NCI-H1105 (cell line): ENCODE results near the gene NFIX.

Source experiments
- DNase-seq: peaks from one replicate; lab custom pipeline; 2025; lab: John Stamatoyannopoulos, UW

Gene NFIX

GRCh38 chr19:12990431-12990830 lies 4.8 kb upstream of the NFIX start:
- DNase-seq, result no peak

DNA sequence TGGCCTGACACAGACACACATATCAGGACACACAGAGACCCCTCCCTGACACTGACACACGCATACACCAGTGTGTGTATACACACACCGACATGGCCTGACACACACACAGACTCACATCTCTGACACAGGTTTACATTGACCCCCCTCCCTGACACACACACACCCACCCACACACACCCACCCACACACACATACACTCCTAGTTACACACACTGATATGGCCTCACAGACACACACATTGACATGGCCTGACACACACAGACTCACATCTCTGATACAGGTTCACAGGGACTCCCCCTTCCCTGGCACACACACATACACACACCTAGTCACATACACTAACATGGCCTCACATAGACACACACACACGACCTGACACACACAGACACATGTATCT lies 4.4 kb upstream of the NFIX start:
- no peak for DNase-seq

- DNase-seq, result no peak
Observed at GRCh38 chr19:12991296-12991695, 4.0 kb upstream of the NFIX start.

DNA sequence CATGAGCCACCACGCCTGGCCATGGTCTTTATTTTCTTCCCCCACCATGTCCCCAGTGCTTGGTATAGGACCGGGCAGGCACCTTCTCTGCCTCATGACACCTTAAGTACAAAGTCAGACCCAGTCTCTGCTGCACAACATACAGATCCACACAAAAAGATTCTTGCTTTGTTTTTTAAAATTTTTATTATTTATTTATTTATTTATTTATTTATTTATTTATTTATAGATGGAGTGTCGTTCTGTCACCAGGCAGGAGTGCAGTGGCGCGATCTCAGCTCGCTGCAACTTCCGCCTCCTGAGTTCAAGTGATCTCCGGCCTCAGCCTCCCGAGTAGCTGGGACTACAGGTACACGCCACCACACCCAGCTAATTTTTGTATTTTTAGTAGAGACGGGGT lies 2.5 kb upstream of the NFIX start:
- no peak for DNase-seq

DNA sequence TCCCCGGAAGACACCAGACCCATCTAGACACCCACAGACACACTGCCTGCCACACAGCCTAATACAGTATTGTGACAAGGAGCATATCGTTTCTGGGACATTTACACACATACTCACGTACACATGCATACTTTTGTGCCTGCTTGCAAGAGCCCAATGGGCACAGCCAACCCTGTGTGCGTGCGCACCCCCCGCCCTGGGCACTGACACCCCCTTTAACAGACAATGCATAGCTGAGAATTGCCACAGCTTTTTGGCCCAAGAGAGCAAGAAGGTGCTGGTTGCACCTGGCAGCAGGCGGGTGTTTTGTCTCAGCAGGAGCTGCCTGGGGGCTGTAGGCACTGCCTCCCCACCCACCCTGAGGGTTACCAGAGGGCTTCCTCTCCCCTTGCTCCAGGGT lies 1.7 kb upstream of the NFIX start:
- DNase-seq, result no peak

- no peak for DNase-seq
Observed at GRCh38 chr19:12995596-12996405, 526 bp downstream of the NFIX start.

DNA sequence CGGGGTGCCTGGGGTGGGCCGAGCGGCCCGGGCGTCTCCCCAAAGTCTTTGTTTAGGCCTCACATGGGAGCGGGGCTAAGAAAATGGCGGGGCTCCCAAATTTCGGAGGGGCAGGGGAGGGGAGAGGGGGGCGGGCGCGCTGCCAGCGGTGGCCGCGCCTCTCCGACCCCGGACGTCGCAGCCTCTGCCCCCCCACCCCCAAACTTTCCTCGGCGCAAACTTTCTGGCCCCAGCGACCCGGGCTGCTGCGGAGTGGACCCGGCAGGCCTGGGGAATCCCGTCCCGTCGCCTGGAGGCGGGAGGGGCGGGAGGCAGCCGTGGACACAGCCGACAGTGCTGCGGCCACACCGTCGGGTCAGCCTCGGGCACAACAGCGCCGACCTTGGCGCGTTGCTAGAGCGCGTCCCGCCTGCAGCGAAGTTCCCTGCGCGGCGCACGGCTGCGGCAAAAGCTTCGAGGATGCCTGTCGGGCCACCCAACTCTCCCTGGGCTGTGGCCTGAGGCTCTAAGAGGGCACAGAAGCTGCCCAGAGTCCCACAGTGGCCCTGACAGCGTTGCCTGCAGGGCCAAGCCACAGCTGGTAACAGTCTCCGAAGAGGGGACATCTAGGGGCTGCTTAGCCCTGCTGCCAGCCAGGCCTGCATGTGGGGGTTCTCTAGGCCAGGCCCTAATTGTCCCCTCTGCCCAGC lies 1.3 kb downstream of the NFIX start:
- no peak for DNase-seq

DNA sequence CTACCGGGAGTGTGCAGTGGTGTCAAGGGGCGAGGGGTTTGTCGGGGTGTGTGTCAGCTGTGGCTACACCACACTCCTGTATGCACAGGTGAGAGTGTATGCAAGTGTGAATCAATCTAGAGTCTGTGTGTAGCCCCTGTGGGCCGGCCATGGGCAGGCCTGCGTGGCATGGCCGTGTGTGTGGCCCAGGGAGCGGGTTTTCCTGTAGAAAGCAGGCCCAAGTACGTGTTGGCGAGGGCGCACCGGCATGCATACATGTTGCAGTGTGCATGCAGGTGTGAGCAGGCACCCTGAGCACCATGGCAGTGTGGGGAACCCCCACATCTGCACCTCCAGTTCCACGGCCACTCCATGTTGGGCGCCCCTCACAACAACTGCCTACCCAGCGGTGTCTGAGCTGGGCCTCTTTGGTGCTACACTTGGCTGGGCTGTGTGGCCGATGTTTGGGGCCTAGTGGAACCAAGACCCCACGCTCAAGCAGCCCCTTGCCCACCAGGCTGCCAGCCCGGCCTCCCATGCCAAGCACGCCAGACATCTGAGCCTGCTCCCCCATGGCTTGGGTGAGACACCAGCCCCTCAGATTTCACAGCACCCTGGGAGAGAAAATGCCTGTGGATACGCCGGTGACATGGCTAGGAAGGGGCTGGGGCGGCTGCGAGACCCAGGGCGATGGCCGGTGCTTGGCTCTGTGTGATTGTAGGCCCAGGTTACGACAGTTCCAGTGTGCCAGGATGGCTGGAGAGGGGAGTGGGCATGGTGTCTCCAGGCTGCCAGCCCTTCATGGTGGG lies 2.1 kb downstream of the NFIX start:
- no peak for DNase-seq

- DNase-seq, result no peak
Observed at GRCh38 chr19:12997967-12998940, 3.0 kb downstream of the NFIX start.

- DNase-seq, result no peak
Observed at GRCh38 chr19:13001166-13001501, 5.9 kb downstream of the NFIX start.

DNA sequence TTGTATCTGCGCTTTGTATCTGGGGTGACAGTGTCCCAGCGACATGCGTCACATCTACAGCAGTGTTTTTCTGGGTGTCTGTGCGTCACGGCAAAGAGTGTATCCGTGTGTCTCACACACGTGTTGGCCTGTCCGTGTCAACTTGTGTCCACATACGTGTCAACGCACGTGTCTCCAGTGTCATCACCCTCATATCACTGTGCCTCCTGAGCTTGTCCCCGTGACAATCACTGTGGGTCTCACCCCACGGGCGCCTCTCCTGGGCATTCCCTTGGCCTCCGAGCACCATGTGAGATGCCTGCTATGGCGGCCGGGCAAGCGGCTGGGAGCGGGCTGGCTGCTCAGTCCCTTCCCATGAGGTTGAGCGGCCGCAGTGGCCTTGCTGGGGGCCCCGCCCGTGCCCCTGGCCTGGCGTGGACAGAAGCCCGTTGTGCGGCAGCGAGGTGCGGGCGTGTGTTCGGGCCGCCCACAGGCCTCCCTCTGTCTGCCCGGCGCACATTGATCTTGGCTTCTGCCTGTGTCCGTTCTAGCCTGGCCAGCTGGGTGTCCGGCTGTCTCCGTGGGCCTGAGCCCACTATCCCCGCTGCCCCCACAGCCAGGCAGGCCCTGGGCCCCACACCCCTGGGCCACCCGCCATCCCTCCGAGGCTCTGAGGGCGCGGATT lies 6.4 kb downstream of the NFIX start:
- DNase-seq, result no peak

GRCh38 chr19:13002166-13002898 lies 7.1 kb downstream of the NFIX start:
- no peak for DNase-seq

DNA sequence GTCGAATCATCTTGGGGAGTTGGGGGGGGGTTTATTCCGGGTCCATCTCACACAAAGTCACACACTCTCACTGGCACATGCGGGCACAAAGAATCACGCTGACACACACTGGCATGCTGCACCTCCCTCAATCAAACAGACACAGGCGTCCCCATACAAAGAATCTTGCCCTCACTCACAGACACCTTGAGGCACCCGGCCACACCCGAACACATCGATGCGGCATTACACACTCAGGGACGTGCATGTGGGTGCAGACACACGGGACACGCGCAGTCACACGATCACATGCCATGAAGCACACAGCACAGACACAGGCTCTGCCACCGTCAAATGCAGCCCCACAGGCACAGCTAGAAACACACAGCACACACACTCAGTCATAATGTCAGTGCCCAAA lies 7.8 kb downstream of the NFIX start:
- no peak for DNase-seq

DNA sequence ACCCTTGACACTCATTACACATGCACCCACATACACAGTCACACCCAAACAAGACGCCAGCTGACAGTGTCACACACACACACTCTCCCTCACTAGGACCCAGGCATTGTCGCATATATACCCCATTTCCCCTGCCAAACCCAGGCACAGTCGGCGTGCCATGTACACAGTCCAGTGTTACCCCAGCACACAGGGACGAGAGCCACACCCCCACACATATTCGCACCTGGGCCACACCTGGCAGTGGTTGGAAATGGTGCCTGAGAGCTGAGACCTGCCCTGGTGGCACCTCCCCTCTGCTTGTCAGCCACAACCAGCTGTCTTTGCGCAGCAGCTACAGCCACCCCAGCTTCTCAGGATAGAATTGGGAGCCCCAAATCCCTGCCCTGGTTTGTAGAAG lies 9.0 kb downstream of the NFIX start:
- no peak for DNase-seq

GRCh38 chr19:13005253-13005652 lies 10.0 kb downstream of the NFIX start:
- DNase-seq, result no peak

- no peak for DNase-seq
Observed at GRCh38 chr19:13005861-13006370, 10.6 kb downstream of the NFIX start.

GRCh38 chr19:13006431-13007281 lies 11.4 kb downstream of the NFIX start:
- no peak for DNase-seq

- DNase-seq, result no peak
Observed at GRCh38 chr19:13007292-13008045, 12.2 kb downstream of the NFIX start.
